ENCODE measurements around the gene TUG1.

- TF ChIP-seq USF1 (IDR thresholded peaks at IDR 0.05; ENCODE audit: borderline replicate concordance, extremely low read length, insufficient read depth, low read depth, low read length) (no peak), SP1 (IDR thresholded peaks at IDR 0.05; ENCODE audit: low read depth, low read length) (no peak)
Measured at GRCh38 chr22:30926706-30927105, 42.4 kb upstream of the TUG1 start.
